NCI-H146 treated with DMSO at 0.1 percent for 48 hours (cell line): ENCODE measurements around the gene SAMD5.
"Not testable (repeated sequence)": the region's sequence is repeated elsewhere in the genome, so short reads cannot be mapped to it uniquely, and the experiment has no call there.

Experiments
- DNase-seq: peaks from one replicate; lab custom pipeline; 2025; ENCODE audit not compliant: unreplicated experiment; lab: John Stamatoyannopoulos, UW

SAMD5 gene

GRCh38 chr6:147527197-147527596 is 18.7 kb downstream of the SAMD5 start:
- no peak for DNase-seq

GRCh38 chr6:147528511-147529145 is 20.1 kb downstream of the SAMD5 start:
- DNase-seq, result no peak

DNA sequence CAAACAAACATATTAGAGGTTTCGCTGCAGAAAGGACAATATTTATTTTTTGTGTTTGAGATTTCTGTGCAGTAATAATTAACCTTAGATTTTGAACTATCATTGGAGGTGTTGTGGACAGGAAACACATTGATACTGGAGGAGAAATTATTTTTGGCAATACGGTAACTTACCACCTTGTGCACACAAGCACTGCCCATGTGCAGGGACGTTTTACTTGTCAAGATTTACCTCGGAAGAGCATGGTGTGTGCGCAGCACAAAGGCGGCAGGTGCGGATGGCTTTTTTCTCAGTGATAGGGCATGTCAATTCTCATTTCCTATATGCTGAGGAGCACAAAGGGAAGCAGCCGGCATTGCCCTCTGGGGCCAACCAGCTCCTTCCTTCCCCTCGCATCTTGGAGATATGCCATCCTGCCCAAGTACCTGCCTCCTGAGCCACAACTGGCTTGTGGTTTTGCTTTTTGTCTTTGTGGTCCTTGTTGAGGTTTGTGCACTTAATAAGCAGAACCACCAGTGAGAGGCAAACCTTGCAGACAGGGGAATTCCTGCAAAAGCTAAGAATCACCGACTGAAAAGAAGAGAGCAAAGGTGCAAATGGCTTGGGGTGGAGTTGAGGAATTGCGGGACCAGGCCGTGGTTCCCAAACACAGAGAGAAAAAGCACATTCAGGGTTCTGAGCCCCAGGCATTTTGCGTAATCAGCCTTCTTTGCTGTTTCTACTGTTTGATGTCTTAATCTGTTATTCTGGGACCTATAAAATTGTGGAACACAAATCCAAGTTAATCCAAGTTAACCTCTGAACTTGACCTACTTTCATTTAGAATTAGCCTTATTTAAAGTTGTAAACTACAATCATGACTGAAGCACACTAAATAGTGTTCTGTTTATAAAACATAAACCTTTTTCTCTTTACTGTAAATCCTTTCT is 21.9 kb downstream of the SAMD5 start:
- peak; percentile 88 for DNase-seq

GRCh38 chr6:147531321-147531720 is 22.8 kb downstream of the SAMD5 start:
- no peak for DNase-seq

DNA sequence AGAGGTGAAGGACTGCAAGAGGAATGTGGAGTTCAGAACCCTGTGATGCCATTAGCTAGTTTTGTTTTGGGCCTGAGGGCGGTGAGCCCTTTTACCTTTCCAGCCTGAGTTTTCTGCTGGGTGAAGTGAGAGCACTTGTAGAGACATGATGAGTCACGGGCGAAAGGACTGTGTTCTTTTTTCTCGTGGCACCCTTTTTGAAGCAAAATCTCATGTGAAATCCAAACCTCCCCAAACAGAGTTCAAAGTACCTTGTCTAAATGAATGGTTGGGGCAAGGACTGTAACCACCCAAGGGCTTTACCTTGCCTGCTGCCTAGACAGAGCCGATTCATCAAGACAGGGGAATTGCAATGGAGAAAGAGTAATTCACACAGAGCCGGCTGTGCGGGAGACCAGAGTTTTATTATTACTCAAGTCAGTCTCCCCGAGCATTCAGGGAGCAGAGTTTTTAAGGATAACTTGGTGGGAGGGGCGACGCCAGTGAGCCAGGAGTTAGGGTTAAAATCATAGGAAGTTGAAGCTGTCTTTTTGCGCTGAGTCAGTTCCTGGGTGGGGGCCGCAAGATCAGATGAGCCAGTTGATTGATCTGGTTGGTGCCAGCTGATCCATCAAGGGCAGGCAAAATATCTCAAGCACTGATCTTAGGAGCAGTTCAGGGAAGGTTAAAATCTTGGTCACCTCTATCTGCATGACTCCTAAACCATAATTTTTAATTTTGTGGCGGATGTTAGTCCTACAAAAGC is 25.8 kb downstream of the SAMD5 start:
- no peak for DNase-seq

GRCh38 chr6:147538821-147539220 is 30.3 kb downstream of the SAMD5 start:
- no peak for DNase-seq

DNA sequence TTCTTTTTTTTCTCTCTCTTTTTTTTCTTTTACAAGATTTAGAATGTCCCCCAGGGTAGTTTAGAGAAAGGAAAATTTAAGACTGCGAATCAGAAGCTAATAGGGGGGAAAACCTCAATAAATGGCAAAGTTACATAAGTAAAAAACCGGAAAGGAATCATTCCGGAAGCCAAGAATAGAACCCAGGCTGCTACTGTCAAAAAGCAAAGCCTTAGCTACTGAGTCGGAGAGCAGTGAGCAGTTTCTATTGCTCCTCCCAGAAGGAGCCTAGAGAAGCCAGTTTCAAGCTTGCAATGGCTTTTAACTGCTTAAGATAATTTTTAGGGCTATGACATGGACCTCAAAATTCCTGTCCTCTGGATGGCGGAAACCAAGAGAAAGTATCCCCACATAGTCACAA is 31.6 kb downstream of the SAMD5 start:
- DNase-seq, result no peak

- not testable (repeated sequence) for DNase-seq
Measured at GRCh38 chr6:147542436-147542835, 33.9 kb downstream of the SAMD5 start.

DNA sequence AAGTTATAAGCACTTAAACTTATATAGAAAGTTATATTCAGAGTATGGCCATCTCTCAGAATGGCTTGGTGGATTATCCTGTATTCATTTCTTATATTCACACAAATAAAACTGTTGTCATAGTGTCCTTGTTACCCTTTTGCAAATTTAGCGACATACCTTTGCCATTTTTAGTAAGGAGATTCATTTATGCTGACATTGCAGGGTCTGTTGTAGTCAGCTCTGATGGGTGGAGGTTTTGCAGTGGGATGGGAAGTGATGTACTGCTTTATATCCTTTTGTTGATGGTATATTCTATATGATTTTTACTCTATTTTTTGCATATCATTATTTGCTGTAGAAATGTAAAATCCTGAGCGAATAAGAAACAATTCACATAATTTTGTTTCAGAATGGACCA is 35.9 kb downstream of the SAMD5 start:
- no peak for DNase-seq

- no peak for DNase-seq
Measured at GRCh38 chr6:147546501-147547368, 38.2 kb downstream of the SAMD5 start.

- no peak for DNase-seq
Measured at GRCh38 chr6:147547369-147547902, 38.9 kb downstream of the SAMD5 start.

GRCh38 chr6:147548921-147549475 is 40.5 kb downstream of the SAMD5 start:
- no peak for DNase-seq

DNA sequence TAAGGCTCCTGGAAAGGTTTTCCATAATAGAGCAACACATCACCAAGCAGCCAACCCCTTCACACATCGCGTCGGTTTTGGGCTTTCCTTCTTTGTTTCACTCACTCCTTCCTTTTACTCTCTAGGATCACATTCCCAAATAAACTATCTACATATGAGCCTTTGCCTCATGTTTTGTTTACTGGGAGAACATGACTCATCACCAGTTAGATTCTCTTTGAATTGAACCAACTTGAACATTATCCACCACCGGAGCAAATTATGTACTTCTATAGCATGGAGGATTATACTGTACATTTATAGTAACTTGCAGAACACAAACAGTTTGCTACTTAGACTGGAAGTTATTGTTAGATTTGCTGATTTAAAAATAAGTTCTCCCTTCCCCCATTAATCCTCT is 41.0 kb downstream of the SAMD5 start:
- DNase-seq, result no peak

GRCh38 chr6:147551976-147552375 is 43.5 kb downstream of the SAMD5 start:
- no peak for DNase-seq

DNA sequence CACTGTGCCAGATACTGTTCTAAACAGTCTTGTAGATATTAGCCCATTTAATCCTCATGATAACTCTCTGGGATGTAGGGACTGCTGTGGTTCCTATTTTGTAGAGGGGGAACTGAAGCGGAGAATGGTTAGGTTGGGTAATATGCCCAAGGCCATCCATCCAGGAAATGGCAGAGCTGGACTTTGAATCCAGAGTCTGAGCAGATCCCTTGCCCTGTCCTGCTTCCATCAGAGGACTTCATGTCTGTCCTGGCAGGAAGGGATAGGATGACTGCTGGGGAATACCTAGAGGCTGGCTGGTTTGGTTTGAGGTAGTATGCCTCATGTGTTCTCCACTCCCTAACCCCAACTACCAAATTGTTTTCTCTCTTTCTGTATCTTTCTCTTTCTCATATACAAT is 44.6 kb downstream of the SAMD5 start:
- no peak for DNase-seq

DNA sequence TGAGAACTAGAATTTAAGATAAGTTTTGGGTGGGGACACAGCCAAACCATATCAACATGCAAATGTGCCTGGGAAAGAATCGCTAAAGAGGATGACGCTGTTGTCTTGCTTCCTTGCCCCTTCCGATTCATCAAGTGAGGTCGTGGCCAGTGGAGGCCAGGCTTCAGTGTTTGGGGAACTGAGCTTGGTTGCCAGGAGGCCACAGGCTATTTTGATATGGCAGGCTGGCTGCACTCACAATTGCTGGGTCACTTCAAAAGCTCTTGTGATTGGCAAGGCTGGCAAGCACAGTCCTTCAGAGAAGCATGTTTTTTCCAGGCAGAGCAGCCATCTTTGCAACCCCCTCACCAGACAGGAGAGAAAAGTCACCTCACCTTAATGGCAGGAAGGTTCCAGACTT is 45.8 kb downstream of the SAMD5 start:
- no peak for DNase-seq

- no peak for DNase-seq
Measured at GRCh38 chr6:147559006-147559405, 50.5 kb downstream of the SAMD5 start.

- DNase-seq, result no peak
Measured at GRCh38 chr6:147560670-147561069, 52.2 kb downstream of the SAMD5 start.

- no peak for DNase-seq
Measured at GRCh38 chr6:147561726-147562125, 53.2 kb downstream of the SAMD5 start.

DNA sequence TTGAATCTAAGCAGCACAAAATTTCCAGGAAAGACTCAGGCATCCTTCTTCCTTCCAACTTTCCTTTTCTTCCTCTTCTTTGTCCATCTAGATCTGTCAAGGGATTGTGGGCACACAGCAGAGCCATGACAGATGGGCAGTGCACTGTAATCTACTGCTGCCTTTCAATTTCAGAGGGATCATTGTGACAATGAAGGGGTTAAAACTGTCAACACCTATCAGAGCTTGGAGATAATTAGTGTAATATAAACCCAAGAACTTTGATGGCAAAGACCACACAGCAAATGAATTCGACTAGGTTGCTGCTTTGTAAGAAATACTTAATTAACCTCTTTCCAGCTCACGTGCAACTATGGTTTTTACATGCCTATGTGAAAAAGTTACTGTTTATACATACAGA is 55.0 kb downstream of the SAMD5 start:
- no peak for DNase-seq
